NCI-H524 (cell line): ENCODE measurements around the gene MYLK2.
A peak's percentile ranks its signal among the peaks of the same experiment; 100 is the strongest.

Experiments
- DNase-seq, 2 experiments: peaks; one replicate each; lab custom pipeline; 2025; lab: John Stamatoyannopoulos, UW

The MYLK2 gene

DNA sequence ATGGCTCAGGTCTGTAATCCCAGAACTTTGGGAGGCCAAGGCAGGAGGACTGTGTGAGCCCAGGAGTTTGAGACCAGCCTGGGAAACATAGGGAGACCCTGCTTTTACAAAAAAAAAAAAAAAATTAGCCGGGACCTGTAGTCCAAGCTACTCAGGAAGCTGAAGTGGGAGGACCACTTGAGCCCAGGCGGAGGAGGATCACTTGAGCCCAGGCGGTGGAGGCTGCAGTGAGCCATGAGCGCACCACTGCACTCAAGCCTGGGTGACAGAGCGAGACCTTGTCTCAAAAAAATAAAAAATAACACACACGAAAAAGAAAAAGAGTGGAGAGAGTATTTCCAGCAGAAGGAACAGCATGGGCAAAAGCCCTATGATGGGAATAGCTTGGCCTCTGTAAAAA lies 53.2 kb downstream of the MYLK2 start:
- DNase-seq: no peak

DNA sequence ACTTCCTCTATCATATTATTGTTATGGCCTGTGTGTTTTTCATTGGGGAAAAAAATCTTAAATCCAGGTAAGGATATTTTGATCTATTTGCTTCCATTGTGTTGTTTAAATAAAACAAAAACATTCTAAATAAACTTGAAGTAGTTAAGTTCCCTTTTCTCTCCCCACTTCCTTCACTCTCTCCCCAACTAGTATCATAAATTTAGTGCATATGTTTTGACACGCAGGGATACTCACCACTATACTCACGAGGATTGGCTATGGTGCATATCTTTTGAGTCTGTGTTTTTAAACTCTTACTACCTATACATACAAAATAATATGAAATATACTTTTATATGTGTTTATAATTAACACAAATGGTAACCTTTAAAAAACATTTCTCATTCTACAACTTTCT lies 56.5 kb downstream of the MYLK2 start:
- DNase-seq: no peak

DNA sequence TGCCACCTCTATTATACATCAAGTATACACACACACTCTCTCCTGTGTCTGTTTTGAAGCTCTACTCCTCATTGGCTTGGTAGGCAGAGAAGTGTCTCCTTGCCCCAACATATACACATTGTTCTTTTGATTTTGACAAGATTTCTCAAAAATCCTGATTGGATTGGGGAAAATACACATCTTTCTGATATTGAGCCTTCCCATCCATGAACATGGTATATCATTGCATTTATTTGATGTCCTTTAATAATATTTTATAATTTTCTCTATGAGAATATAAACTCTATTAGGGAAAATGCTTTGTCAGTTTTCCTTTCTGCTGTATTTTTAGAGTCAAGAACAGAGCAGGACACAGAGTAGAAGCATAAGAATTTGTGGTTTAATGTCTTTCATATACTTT lies 58.5 kb downstream of the MYLK2 start:
- DNase-seq: no peak

DNA sequence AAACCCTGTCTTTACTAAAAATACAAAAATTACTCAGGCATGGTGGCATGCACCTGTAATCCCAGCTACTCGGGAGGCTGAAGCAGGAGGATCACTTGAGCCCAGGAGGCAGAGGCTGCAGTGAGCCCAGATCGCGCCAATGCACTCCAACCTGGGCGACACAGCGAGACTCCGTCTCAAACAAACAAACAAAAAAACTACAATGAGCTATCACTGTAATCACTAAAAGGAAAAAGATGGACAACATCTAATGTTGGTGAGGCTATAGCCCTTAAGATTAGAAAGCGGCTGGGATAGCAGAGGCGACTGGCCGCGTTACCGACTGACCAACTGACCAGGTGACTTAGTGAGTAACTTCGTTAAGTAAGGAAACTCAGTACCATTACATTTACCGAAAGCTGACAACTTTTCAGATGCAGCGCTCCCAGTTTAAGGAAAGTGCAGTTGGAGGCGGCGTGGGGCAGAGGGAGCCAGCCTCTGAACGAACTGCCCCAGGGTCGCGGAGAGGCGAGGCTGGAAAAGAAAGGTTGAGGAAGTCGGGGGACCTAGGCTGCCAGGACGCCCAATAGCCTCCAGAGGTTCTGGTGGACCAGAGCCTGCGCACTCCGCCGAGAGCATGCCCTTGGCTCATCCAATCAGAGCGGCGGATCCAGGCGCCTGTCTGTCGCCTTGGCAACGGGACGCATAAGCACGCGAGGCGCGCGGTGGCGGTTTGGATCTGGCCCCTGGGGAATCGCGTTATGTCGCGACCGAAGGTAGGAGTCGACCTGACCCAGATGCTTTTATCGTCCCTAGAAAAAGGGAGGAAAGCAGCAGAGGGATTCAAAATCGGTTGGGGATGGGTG lies 60.2 kb downstream of the MYLK2 start:
- peak; percentile 93 to 96 for DNase-seq

DNA sequence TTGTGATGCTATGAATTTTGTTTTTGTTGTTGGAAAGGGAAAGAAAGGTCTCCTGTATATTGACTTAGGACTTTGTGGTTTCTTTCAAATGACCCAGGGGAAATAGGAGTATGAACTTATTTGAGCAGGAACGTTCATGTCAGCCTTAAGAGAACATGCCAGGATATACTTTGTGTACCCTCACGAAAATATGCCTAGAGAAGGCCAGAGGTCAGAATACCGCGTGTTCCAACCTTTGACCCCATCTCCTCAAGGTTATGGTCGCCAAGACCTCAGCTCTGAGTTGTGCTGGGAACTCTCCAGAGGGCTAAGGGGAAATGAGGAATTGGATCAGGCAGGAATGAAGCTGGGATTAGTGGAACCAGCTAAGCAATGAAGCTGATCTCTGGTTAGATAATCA lies 62.8 kb downstream of the MYLK2 start:
- DNase-seq: no peak

DNA sequence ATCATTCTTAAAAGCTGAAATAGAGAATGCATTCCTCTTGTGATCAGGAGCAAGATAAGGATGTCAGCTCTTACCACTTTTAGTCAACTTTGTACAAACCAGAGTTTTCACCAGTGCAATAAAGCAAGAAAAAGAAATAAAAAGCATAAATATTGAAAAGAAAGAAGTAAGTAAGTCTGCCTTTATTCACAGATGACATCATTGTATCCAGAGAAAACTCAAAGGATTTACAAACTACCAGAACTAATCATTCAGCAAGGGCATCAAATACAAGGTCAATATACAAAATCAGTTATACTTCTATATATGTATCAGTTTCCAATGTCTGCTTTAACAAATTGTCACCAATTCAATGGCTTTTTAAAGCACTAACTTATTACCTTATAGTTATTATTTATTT lies 64.7 kb downstream of the MYLK2 start:
- DNase-seq: no peak
